ENCODE data around the gene LRRC4C. TPM values are rescaled to one million over a fixed set of nuclear protein-coding genes. Genes with fewer than 3 reads are reported as not detected.

The LRRC4C gene
- polyA plus RNA-seq, 1 experiment = not detected

- no peak overlapping the region for H3K4me3 ChIP-seq (ENCODE audit: low read depth, low read length)
- no peaks in the 10 kb centered on the region for H3K36me3 ChIP-seq (ENCODE audit: control insufficient read depth, insufficient read depth, low read length)
- no peak for TF ChIP-seq CTCF (IDR thresholded peaks at IDR 0.05; ENCODE audit: insufficient read depth, low read depth, low read length)
- DNase-seq (ENCODE audit: low read depth) = no peak
- ChIA-PET CTCF (no interaction called here), POLR2A (no interaction called here)
- H3K27me3 ChIP-seq (ENCODE audit: control insufficient read depth, insufficient read depth, low read length) = no peaks in the 10 kb centered on the region
These were observed 177.1 kb downstream of the LRRC4C start for GRCh38 chr11:41282395-41282794.

GRCh38 chr11:41281131-41281742 is 178.2 kb downstream of the LRRC4C start:
- DNase-seq (ENCODE audit: low read depth) = peak; percentile 6
- Histone ChIP-seq H3K36me3 (ENCODE audit: control insufficient read depth, insufficient read depth, low read length) (no peaks in the 10 kb centered on the region), H3K4me3 (ENCODE audit: low read depth, low read length) (no peak overlapping the region), H3K27me3 (ENCODE audit: control insufficient read depth, insufficient read depth, low read length) (no peaks in the 10 kb centered on the region)
- POLR2A ChIA-PET = no interaction called here
- TF ChIP-seq CTCF (IDR thresholded peaks at IDR 0.05; ENCODE audit: insufficient read depth, low read depth, low read length) = no peak
- CTCF ChIA-PET = no interaction called here

- H3K36me3 ChIP-seq (ENCODE audit: control insufficient read depth, insufficient read depth, low read length) = no peaks in the 10 kb centered on the region
- no peak for TF ChIP-seq CTCF (IDR thresholded peaks at IDR 0.05; ENCODE audit: insufficient read depth, low read depth, low read length)
- no peaks in the 10 kb centered on the region for H3K27me3 ChIP-seq (ENCODE audit: control insufficient read depth, insufficient read depth, low read length)
- no peak overlapping the region for H3K4me3 ChIP-seq (ENCODE audit: low read depth, low read length)
- CTCF ChIA-PET = no interaction called here
- POLR2A ChIA-PET = no interaction called here
- DNase-seq (ENCODE audit: low read depth) = no peak
These were observed 184.6 kb downstream of the LRRC4C start for GRCh38 chr11:41274831-41275230.

- DNase-seq (ENCODE audit: low read depth) = no peak
- no peaks in the 10 kb centered on the region for H3K27me3 ChIP-seq (ENCODE audit: control insufficient read depth, insufficient read depth, low read length)
- no peaks in the 10 kb centered on the region for H3K36me3 ChIP-seq (ENCODE audit: control insufficient read depth, insufficient read depth, low read length)
- H3K4me3 ChIP-seq (ENCODE audit: low read depth, low read length) = no peak overlapping the region
- ChIA-PET POLR2A (no interaction called here), CTCF (no interaction called here)
- TF ChIP-seq CTCF (IDR thresholded peaks at IDR 0.05; ENCODE audit: insufficient read depth, low read depth, low read length) = no peak
These were observed 185.5 kb downstream of the LRRC4C start for GRCh38 chr11:41273908-41274307.

- POLR2A ChIA-PET = no interaction called here
- no peak for TF ChIP-seq CTCF (IDR thresholded peaks at IDR 0.05; ENCODE audit: insufficient read depth, low read depth, low read length)
- Histone ChIP-seq H3K36me3 (ENCODE audit: control insufficient read depth, insufficient read depth, low read length) (no peaks in the 10 kb centered on the region), H3K27me3 (ENCODE audit: control insufficient read depth, insufficient read depth, low read length) (no peaks in the 10 kb centered on the region), H3K4me3 (ENCODE audit: low read depth, low read length) (no peak overlapping the region)
- no peak for DNase-seq (ENCODE audit: low read depth)
- CTCF ChIA-PET = no interaction called here
These were observed 192.0 kb downstream of the LRRC4C start for GRCh38 chr11:41267451-41267850.

Data from BJ (cell line).